Pulmonary artery endothelial cell (primary cell): ENCODE results near the gene KDM3B. TPM values are rescaled to one million over a fixed set of nuclear protein-coding genes. Genes with fewer than 3 reads are reported as not detected.
"Not testable (repeated sequence)": the region's sequence is repeated elsewhere in the genome, so short reads cannot be mapped to it uniquely, and the experiment has no call there.

ENCODE experiments used
- DNase-seq: peaks from one replicate; pipeline ENCODE4 v3.0.0-alpha.2; 2011; ENCODE audit warnings: low read depth, low spot score
- total RNA-seq: library from RNA; depleted of rRNA; stranded (reverse); fragments of >200 nt; gene quantifications from 2 replicates; pipeline ENCODE4 v1.2.3, GENCODE V29; 2014

Gene KDM3B
- total RNA-seq, 1 donor from 2014 or later: 52.0 TPM

DNA sequence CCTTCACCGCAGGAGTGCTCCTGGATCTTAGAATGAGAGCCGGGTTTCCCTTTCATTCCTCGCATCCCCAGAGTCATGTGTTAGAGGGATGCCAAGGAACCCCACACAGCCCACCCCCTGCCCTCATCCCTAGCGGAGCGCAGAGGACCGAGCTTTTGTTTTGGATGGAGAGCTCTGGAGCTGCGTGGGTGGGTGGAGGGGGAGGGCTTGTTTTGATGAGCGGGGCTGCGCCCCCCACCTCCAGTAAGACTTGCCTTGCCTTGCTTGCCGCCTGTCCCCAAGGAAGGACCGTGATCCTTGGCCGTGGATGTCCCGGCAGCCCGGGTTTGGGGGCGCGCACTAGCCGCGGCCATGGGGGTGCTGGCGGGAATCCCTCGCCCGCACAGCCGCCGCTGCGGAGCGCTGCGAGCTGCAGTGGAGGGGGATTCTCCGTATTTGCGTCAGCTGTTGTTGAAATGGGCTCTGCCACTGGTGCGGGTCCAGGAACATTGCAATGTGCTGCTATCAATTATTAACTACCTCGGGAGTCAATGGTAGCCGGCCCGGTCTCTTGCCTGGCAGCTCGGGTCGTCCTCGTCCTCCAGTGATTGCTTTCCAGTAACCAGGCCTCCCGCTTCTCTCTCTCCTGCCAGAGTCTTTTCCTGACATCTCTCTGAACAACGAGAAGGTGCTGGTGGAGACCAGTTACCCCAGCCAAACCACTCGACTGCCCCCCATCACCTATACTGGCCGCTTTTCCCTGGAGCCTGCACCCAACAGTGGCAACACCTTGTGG lies 113.8 kb downstream of the KDM3B start:
- no peak for DNase-seq

- no peak for DNase-seq
These were observed 114.6 kb downstream of the KDM3B start for GRCh38 chr5:138466900-138467710.

DNA sequence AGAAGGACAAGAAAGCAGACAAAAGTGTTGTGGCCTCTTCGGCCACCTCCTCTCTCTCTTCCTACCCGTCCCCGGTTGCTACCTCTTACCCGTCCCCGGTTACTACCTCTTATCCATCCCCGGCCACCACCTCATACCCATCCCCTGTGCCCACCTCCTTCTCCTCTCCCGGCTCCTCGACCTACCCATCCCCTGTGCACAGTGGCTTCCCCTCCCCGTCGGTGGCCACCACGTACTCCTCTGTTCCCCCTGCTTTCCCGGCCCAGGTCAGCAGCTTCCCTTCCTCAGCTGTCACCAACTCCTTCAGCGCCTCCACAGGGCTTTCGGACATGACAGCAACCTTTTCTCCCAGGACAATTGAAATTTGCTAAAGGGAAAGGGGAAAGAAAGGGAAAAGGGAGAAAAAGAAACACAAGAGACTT lies 115.2 kb downstream of the KDM3B start:
- no peak for DNase-seq

DNA sequence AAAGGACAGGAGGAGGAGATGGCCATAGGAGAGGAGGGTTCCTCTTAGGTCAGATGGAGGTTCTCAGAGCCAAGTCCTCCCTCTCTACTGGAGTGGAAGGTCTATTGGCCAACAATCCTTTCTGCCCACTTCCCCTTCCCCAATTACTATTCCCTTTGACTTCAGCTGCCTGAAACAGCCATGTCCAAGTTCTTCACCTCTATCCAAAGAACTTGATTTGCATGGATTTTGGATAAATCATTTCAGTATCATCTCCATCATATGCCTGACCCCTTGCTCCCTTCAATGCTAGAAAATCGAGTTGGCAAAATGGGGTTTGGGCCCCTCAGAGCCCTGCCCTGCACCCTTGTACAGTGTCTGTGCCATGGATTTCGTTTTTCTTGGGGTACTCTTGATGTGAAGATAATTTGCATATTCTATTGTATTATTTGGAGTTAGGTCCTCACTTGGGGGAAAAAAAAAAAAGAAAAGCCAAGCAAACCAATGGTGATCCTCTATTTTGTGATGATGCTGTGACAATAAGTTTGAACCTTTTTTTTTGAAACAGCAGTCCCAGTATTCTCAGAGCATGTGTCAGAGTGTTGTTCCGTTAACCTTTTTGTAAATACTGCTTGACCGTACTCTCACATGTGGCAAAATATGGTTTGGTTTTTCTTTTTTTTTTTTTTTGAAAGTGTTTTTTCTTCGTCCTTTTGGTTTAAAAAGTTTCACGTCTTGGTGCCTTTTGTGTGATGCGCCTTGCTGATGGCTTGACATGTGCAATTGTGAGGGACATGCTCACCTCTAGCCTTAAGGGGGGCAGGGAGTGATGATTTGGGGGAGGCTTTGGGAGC lies 115.9 kb downstream of the KDM3B start:
- DNase-seq: no peak

DNA sequence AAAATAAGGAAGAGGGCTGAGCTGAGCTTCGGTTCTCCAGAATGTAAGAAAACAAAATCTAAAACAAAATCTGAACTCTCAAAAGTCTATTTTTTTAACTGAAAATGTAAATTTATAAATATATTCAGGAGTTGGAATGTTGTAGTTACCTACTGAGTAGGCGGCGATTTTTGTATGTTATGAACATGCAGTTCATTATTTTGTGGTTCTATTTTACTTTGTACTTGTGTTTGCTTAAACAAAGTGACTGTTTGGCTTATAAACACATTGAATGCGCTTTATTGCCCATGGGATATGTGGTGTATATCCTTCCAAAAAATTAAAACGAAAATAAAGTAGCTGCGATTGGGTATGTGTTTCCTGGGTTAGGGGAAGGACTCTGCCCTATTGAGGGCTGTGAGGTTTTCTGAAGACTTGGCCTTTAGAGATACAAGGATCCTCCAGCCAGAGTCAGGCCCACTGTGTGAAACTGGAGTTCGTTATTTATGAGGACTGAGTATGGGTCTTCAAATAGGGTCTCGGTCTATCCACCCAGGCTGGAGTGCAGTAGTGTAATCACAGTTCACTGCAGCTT lies 116.6 kb downstream of the KDM3B start:
- no peak for DNase-seq

DNA sequence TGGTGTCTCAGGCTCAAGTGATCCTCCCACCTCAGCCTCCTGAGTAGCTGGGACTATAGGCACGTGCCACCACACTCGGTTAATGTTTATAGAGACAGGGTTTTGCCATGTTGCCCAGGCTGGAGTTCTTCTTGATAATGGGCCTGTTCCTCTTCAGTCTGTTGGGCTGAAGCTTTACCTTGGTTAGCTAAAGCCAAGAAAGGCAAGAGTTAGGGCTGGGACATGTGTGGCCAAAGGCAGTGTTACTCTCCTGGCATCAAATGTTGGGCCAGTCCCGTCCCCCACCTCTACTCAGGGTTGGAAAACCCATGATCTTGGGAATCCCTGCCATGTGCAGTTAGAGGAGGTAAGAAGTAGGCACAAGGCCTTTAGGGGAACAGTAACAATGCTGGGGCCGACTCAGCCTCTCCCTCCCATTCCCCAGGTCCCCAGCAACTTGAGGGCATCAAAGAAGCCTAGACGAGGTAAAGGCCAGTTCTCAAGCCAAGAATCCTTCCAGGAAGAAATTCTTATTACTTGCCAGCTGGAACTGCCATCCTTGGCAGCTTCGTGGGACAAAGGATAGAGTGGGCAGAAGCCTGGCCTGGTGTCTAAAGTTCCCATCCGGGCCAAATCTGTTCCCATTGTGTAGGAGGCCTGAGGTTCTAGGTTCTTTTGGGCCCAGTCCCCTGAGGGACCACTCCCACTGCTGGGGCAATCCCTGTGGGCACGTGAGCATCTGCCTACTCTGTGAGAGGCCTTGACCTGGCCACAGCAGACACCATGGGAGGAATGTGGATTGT lies 117.2 kb downstream of the KDM3B start:
- peak; percentile 41 for DNase-seq

DNA sequence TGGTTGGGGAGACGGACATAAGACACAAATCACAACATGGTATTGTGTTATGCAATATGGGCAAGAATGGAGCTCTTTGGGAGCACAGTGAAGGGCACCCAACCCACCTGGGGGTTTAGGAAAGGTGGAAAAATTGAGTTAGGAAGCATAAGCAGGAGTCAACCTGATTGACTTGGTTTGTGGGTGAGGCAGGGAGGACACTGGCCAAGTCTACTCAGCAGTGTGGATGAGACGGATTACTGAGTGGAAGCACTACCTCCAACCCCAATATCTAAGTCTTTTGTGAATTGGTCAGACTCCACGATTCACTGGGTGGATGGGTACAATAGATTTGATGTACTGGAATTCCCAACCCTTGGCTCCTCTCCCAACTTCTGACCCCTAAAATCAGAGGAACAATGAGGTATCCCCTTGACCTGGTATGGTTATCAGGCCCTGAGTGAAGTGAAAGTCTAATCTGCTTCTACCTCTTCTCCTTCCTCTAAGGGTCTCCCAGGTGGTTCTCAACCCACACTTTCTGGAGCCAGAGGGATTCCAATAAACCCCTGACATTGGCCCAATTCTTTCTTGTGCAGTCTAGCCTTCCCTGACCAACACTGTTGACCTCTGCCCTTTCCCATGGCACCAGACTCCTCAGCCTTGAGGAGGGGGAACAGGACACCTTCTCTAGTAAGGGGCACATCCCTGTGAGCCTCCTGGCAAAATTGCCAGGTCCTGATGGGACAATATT lies 118.0 kb downstream of the KDM3B start:
- DNase-seq: no peak

DNA sequence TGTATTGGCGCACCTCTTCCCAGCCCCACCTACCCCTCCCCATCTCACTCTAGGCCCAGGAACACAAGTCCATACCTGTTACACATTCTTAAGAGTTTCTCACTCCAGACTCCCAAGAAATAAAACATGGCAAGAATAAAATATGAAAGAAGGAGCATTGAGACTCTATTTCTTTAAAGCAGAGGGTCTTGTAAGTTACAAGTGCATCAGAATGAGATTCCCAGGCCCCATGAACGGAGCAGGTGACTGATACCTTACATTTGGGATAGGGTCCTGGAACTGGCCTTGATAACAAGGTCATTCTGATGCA lies 118.5 kb downstream of the KDM3B start:
- no peak for DNase-seq

- no peak for DNase-seq
These were observed 119.9 kb downstream of the KDM3B start for GRCh38 chr5:138472353-138472752.

- not testable (repeated sequence) for DNase-seq
These were observed 120.7 kb downstream of the KDM3B start for GRCh38 chr5:138473151-138473550.

DNA sequence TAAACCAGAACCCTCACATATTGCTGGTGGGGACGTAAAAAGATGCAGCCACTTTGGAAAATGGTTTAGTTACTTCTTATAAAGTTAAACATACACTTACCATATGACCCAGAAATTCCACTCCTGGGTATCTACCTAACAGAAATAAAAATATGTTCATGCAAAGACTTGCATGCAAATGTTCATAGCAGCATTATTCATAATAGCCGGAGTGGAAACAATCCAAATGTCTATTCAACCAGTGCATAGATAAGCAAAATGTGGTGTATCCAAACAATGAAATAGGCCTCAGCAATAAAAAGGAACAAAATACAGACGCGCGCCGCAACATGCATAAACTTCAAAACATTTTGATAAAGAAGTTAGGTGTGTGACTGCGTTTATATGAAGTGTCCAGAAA lies 124.4 kb downstream of the KDM3B start:
- no peak for DNase-seq

DNA sequence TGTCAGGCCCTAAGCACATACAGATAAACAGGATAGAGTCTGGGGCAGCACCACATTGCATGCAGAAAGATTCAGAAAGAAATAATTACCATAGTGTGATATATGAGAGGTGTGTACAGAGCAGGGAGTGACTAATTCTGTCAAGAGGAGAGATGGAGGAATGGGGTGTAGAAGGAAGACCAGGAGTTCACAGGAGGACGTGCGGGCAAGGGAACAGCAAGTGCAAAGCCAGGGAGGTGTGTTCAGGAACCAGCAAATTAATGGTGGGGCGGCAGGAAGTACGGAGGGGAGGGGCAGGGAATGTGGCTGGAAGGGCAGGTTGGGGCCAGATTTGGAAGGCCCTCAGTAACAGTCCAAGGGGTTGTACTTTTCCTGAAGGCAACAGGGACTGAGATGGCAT lies 130.2 kb downstream of the KDM3B start:
- no peak for DNase-seq

Other genes with a start within 250 kb of the KDM3B start
- 1.1 and 1.2 TPM in 2 replicates for gene NME5, start 213.3 kb upstream of the KDM3B start, total RNA-seq
- gene BRD8, start 174.1 kb upstream of the KDM3B start, total RNA-seq: 25.7 and 36.0 TPM in 2 replicates
- gene KIF20A, start 173.6 kb upstream of the KDM3B start, total RNA-seq: 47.2 and 125 TPM in 2 replicates
- 32.9 and 41.1 TPM in 2 replicates for gene CDC23, start 139.4 kb upstream of the KDM3B start, total RNA-seq
- not detected in 2 replicates for gene GFRA3, start 78.1 kb upstream of the KDM3B start, total RNA-seq
- 6.0 and 15.5 TPM in 2 replicates for gene CDC25C, start 20.9 kb upstream of the KDM3B start, total RNA-seq
- gene FAM53C, start 14.4 kb upstream of the KDM3B start, total RNA-seq: 30.7 and 30.8 TPM in 2 replicates
- gene REEP2, start 86.4 kb downstream of the KDM3B start, total RNA-seq: 2.0 and 4.2 TPM in 2 replicates
- 0.73 and 1.2 TPM in 2 replicates for gene EGR1, start 112.8 kb downstream of the KDM3B start, total RNA-seq
- 140 and 162 TPM in 2 replicates for gene ETF1, start 190.6 kb downstream of the KDM3B start, total RNA-seq
- gene HSPA9, start 222.7 kb downstream of the KDM3B start, total RNA-seq: 297 and 407 TPM in 2 replicates